T-helper 22 cell (primary cell): ENCODE data around the gene TPGS2.
A peak's percentile ranks its signal among the peaks of the same experiment; 100 is the strongest.
"Not testable (repeated sequence)": the region's sequence is repeated elsewhere in the genome, so short reads cannot be mapped to it uniquely, and the experiment has no call there.

ENCODE experiments used
- DNase-seq: peaks from one replicate; pipeline ENCODE4 v3.0.0-alpha.2; 2020; ENCODE audit warnings: low read depth

TPGS2 gene

DNA sequence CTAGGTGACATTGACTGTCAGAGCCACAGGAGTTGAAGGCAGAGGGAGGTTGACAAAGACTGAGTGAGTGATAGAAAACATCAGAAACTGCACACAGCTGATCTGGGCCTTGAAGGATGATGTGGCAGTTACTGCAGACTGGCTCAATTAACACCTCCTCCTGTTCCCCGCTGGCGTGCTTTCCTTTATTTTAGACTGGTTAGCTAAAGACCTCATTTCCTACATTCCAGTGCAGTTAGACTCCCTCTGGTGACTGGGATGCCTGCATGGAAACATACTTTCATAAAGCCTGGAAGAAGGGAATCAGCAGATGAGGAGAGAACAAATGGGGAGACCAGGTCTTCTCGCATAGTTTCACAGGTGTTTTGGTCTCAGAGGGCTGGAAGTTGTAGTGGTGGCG, 7.1 kb downstream of the TPGS2 start:
- no peak for DNase-seq

DNA sequence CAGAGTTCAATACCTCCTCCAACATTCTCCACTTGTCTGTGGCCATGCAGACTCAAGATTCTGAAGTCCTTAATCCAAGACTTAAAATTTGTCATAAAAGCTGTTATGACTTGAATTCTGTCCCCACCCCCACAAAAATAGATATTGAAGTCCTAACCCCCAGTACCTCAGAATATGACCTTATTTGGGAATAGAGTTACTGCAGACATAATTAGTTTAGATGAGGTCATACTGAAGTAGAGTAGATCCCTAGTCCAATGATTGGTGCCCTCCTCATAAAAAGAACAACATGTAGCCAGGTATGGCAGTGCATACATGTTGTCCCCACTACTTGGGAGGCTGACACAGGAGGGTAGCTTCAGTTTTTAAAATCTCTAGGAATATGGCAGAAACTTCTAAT, 9.2 kb downstream of the TPGS2 start:
- no peak for DNase-seq

DNA sequence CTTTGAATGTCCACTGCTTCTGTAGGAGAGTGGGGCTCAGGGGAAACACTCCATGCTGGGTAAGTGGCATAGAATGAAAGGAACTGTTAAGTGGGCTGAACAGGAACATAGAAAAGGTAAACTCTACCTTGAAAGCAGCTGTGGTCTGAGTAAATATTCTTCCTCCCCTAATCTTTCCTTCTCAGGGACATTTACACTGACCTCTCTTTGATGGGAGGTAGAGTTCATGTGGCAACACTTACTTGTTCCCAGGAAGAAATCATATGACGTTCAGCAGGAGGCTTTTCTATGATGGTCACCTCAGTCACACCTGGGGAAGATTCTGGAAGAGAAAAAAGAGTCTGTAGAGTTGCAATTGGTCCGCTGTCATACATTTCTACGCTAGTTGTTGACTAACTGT, 10.2 kb downstream of the TPGS2 start:
- no peak for DNase-seq

DNA sequence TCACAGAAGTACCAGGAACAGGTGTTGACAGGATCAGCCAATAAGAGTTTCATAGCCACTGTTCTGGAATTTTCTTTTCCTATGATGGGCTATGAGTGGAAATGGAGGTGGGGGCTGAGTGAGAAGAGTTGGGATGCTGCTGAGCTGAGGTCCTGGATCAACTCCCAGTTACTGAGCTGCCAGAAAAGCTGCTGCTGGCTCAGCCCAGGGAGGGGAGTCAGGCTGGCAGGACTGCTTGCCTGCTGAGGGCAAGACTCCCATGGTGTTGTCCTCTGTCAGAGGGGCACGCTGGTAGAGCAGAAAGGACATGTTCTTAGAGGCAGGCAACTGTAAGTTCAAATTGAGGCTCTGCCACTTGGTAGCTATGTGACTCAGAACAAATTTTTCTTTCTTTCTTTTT, 11.8 kb downstream of the TPGS2 start:
- no peak for DNase-seq

DNA sequence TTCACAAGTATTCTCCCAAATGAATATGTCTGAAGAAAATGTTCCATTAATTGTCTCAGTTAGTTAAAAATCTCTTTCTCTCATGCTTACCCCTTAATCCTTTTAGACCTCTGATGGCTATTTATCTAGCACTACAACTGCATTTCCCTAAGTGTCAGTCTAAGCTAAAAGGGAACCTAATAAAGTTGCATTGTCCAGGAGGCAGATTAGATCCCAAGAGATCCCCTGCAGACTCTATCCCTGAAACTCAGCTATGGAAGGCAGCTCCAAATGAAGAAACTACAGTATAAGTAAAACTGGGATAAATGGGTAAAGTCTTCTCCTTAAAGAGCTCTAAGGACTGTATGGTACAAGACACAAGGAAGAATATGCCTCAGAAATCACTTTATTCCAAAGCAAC, 12.7 kb downstream of the TPGS2 start:
- DNase-seq: not testable (repeated sequence)

DNA sequence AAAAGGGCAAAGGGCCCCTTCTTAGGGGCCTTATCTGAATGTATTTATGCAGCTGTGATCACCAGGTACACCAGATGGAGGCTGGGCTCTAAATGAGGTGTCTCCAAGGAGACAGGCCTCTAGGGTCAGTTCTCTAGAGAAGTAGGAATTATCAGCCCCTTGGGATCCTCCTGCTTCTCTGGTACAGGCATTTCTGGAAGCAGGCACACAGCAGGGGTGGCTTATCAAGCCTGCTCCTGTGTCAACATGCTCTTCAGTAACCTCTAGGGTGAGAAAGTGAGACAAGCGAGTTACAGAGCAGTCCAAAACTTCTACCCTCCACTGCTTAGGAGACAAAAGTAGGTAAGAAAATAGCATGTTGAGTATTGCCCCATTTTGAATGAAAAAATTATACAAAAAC, 13.8 kb downstream of the TPGS2 start:
- no peak for DNase-seq

DNA sequence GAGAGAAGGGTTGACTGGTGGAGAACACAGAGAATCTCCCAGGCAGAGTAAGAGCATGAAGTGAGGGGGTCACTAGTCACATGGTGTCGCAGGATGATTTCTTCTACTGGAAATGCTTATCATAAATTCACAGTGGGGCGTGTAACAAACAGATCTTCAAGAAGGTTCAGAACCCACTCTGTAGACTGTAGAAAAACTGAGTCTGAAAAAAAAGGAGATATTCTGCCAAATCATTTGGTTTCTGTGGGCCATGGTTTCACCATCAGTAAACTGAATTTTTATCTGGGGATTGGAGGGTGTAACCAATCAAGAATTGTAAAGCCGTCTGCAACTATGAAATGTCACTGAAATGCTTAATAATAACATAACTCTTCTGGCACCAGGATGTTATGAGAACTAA, 15.0 kb downstream of the TPGS2 start:
- no peak for DNase-seq

DNA sequence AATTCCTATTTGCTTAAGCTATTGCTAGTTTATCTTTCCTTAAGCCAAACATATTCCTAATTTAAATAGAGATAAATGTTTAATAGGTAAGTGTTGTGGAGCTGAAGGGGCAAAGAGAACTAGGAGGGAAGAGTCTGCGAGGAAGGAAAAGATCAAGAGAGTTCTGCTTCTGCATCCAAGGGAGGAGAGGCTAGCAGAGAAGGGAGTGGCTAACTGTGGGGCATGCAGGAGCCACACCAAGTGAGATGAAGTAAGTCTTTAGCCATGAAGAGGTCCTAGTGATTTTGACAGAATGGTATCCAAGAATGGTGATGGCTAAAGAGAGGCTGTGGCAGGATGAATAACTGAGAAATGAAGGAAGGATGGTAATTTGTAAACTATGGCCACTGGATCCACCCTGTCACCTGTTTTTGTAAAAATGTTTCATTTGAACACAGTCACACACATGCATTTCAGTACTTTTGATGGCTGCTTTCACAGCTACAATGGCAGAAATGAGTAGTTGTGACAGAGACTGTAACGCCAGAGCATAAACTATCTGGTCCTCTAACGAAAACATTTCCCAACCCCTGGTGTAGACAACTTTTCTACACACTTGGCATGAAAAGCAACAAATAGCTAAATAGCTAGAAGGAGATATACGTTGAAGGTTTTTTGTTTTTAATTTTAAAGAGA, 15.6 kb downstream of the TPGS2 start:
- DNase-seq: no peak

DNA sequence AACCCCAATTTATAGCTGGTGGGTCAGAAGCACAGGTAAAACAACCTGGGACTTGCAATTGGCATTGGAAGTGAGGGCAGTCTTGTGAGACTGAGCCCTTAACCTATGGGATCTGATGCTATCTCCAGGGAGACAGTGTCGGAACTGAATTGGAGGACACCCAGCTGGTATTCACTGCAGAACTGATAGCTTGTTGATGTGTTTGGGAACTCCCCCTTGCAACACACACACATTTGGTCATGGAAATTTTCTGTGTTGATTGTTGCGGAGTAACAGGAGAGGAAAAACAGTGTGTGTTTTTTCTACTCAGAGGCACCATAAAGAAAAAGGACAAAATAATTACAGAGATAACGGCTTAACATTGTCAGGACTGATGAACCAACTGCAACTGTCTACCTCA, 16.1 kb downstream of the TPGS2 start:
- DNase-seq: no peak

DNA sequence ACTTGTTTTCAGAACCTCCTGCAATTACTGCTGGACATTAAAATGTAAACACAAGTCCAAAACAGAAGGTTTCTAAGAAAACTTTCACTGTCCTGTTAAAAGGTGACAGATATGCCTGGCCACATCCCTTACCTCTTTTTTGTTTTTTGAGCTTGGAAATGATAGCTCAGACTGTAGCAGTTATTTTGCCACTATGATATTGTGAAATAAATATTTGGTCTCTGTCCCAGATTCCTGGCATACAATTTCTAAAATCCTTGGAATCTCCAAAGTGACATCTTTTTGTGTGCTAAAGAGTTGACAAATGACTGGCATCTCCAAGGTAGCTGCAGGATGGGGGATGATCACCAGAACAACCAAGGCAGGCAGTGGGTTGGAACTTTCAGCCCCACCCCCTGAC, 16.8 kb downstream of the TPGS2 start:
- DNase-seq: no peak

DNA sequence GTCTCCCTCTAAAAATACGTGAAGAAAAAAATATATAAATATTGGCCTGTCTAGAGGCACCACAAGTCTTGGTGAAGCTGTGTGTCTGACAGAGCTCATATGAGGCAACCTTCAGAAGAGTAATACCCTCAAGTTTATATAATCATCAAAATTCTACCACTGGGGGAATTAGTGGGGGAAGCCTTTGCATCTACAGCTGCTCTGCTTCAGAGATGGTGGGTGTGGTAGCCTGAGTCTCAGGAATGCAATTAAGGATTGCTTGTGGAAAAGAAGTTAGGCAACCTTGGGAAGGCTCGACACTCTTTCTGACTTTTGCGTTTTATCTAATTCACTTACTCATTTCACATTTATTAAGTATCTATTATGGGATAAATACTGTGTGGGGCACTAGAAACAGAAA, 17.4 kb downstream of the TPGS2 start:
- DNase-seq: no peak

DNA sequence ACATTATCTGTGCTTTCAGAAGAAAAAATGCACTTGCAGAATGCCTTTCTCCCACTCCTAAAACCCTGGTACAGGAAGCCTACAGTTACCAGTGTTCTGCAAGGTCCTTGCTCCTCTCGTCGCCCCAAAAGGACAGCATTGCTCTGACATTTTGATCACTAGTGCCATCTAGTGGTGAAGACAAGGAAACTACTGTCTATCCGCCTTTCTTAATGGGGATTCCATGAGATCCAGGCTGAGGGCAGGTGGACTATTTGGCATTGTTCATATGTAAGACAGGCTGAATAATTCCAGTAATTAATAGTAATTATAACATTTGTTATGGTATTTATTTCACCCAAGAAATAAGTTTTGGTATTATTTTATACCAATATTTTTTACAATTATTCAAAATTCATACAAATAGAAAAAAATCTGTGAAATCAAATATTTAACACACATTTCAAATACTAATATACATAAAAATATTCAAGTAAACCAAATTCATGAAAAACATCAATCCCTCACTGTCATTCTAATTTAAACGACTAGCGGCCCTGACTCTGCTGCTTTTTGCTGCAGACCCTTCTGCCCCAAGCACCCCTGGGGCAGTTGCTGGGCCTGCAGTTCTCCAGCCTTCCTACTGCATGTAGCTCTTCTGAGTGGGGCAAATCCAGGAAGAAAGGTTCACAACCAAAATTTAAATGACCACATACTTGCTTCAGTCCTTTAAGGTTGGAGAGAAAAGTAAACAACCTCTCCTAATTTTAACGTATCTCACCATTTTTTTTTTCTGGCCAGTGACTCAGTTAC, 19.0 kb downstream of the TPGS2 start:
- peak; percentile 1 for DNase-seq

DNA sequence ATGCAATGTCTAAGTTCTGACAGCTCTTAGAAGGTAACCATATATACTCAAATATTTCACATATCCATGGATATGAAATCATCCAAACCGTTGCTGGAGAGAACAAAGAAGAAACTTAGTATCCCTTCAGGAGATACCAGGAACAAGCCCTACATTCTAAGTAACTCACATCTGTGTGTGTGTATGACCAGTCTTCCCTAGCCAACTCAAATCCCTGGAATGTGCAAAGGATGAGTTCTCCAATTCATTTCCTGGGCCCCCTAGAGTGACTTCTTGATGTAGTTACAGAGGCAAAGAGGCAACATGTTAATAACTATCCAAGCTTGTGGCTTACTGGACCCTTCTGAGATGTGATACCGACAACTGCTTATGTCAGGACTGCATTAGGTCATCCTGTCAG, 20.1 kb downstream of the TPGS2 start:
- DNase-seq: no peak

DNA sequence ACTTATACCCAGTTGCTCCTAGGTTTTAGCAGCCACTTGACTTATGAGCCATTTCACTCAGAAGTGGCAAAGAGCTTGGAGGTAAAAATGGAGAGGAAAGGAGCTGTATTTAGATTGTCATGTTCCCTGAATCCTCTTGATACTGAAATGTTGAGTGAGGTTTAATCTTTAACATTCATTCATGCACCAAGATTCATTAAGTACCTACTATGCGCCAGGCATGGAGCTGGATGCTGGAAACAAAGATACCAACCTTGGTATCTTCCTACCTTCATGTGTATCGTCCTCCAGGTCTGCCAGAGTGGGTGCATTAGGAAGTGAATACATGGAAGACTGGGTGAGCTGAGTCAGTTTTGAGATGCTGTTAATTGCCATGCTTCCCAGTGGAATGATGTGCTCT, 23.7 kb downstream of the TPGS2 start:
- no peak for DNase-seq

DNA sequence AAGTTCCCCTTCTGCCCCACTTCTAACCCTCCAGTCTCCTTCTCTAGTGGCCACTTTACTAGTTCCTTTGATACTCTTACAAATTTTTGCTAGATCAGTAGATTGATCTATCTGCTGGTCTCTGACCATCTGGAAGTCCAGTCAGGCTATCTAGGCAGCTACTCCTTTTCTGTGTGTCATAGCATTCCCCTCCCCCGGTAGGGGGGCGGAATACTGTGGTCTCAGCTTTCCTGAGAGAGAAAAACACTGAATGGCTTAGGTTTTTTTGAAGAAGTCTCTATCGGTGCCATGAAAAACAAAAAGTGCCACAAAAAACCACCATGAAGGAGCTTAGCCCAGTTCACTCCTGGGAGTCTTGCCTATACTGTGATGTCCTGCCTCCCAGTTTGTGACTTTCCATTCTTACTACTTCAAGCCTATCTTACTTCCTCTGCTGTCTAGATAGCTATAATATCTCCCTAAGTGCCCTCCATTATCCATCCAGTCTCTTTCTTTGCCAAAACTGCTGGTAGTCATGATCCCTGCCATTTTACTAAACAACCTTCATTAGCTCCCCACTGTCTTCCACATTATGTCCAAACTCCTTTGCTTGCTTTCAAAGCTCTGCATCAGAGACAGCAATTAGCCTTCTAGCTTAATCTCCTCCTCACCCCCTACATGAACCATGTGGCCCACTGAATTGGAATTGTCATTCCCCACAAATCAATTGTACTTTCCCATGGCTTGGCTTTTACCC, 29.9 kb downstream of the TPGS2 start:
- no peak for DNase-seq

DNA sequence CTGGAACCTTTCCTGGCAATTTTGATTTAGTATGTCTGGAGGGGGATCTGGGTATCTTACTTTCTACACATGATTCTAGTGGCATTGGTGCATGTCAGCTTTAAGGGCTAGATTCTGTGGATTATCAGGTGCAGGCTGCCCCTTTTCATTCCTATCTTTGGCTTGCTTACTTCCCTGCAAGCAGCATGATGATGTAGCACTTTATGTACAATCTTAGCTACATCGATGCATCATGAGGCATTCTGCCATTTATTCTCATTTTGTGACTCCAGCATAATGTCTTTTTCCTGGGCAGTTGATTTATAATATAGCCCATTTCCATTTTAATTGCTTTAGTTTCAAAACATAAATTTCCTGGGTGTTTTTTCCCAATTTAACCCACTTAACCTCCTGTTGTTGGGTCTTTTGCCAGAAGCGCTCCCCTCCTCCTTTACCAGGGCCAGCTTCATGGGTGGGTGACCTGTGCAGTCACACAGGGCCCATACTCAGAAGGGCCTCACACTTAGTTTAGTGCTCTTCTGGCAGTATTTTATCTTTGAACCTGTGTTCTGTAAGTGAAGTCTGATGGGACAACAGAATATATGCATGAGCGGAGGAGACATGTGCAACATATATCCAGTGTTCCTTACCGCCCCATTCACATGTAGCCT, 36.0 kb downstream of the TPGS2 start:
- no peak for DNase-seq

DNA sequence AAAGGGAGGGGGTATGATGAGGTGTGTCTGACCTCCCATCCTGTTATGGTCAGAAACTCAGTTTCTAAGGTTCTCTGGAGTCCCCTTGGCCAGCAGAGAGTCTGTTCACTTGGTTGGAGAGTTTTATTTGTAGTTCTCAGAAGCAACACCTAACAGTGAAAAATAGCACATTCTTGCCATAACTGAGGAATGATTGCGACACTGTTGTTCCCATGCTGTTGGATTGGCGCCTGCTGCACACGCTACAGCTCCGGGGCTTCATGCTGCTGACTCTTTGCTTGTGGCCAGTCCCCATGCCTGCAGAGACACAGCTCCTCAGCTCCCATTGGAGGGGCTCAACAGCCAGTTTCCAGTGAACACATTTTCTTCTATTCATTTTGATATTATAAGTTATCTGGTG, 42.1 kb downstream of the TPGS2 start:
- DNase-seq: no peak

DNA sequence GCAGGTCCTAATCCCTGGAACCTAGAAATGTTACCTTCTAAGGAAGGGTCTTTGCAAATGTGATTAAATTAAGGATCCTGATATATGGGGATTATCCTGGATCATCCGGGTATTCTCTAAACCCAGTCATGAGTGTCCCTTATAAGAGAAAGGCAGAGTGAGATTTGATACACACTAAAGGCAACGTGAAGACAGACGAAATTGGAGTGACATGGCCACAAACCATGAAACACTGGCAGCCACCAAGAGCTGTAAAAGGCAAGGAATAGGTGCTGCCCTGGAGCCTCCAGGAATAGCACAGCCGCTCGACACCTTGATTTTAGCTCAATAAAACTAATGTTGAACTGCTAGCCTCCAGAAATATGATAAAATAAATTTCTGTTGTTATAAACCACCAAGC, 45.0 kb downstream of the TPGS2 start:
- no peak for DNase-seq

DNA sequence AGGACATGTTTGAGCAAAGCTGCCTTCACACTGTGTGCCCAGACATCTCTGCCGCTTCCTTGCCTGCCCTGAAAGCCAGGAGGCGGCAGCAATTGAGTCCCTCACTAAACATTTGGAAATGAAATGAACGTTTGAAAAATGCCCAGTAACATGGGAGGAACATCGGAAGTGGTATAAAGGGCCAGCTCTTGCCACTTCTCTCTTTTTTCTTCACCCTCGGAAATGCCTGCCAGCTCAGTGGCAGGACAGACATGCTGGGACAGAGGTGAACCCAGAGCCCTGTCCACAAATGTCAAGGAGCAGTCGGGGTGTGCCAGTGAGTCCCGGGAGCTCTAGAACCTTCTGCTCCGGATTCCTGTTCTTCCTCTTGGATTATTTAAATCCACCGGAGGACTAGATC, 46.1 kb downstream of the TPGS2 start:
- no peak for DNase-seq

DNA sequence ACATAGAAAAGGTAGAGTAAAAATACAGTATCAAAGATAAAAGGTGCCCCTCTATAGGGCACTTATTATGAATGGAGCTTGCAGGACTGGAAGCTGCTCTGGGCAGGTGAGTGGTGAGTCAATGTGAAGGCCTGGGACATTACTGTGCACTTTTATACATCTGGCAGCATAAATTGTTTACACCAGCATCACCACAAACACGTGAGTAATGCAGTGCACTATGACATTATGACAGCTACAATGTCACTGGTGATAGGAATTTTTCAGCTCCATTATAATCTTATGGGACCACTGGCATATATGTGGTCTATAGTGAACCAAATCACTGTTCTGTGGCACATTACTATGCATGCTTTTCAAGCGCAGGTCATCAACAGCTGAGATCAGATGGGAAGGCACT, 48.1 kb downstream of the TPGS2 start:
- DNase-seq: no peak

DNA sequence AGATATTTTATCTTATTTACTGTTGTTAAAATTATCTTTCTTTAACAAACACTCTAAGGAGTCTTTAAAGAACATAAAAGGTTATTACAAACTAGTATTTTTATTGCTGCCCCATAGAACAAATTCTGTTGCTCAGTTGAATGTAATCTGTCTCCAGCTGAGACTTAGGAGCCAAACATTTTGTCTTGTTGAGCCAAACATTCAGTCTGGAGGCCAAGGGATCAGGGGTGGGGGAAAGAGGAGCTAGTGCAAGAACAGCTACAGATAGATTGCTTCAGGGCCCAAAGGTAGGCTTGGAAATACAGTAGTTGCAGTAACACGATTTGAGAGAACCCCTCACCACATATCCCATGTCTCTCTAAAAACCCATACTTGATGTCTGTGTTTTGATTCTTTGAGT, 51.2 kb downstream of the TPGS2 start:
- no peak for DNase-seq

DNA sequence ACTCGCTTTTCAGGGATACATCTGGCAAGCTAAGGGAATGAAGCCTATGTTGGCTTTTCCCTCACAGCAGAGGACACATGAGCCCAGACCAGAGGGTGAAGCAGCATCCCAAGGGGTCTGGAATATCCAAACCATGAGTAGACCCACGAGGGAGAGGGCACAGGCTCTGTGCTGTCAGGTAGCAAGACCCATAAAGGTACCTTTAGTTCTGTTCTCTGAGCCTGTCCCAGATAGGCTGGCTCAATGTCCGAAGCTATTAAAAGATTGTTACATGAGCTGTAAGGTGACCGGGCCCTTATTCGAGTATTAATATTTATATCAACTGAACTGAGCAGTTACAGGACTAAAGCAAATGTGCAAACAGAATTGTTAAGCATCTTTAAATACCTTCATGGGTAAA, 52.2 kb downstream of the TPGS2 start:
- DNase-seq: no peak

DNA sequence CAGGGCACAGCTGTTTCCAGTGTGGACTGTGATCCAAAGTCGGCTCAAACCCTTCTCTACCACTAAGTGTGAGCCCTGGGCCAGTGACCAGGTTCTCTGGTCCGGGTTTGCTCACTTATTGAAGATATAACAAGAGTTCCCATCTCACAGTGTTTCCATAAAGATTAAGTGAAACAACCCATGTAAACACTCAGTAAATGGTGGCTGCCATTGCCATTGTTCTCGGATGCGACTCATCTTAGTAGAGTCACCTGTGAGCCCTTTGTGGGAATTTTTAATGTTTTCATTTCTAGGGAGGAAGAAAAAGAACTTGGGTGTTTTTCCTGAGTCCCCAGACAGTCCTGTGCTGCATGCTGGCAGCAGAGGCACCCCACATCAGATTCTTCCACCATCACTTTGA, 53.4 kb downstream of the TPGS2 start:
- no peak for DNase-seq
